Endometrium (tissue), 2 donors: Measurements from ENCODE around the gene ADAMTS20.
A peak's percentile ranks its signal among the peaks of the same experiment; 100 is the strongest.
"Not testable (repeated sequence)": the region's sequence is repeated elsewhere in the genome, so short reads cannot be mapped to it uniquely, and the experiment has no call there.

Source experiments
- FAIRE-seq: peaks from 2 replicates; lab custom pipeline; 2012; peaks lifted over from hg19 to GRCh38; lab: Jason Lieb, UNC
- donor health status: control.
- donor health status: control.

ADAMTS20 gene

GRCh38 chr12:43361031-43361710 is 190.8 kb downstream of the ADAMTS20 start:
- FAIRE-seq, result no peak

GRCh38 chr12:43360001-43360400 is 192.0 kb downstream of the ADAMTS20 start:
- FAIRE-seq, result not testable (repeated sequence)

GRCh38 chr12:43357141-43357540 is 194.9 kb downstream of the ADAMTS20 start:
- FAIRE-seq, result no peak

GRCh38 chr12:43352001-43352400 is 200.0 kb downstream of the ADAMTS20 start:
- FAIRE-seq, result no peak

- peak; percentile 46 for FAIRE-seq
Measured at GRCh38 chr12:43349863-43350262, 202.1 kb downstream of the ADAMTS20 start.

- FAIRE-seq, result no peak
Measured at GRCh38 chr12:43348221-43348620, 203.8 kb downstream of the ADAMTS20 start.

GRCh38 chr12:43347026-43347425 is 205.0 kb downstream of the ADAMTS20 start:
- FAIRE-seq, result no peak

- FAIRE-seq, result no peak
Measured at GRCh38 chr12:43345023-43345422, 207.0 kb downstream of the ADAMTS20 start.

- FAIRE-seq, result not testable (repeated sequence)
Measured at GRCh38 chr12:43341785-43342313, 210.2 kb downstream of the ADAMTS20 start.

GRCh38 chr12:43338848-43339526 is 213.0 kb downstream of the ADAMTS20 start:
- FAIRE-seq, result peak; percentile 93

GRCh38 chr12:43337571-43338444 is 214.2 kb downstream of the ADAMTS20 start:
- no peak for FAIRE-seq

- FAIRE-seq, result peak; percentile 96
Measured at GRCh38 chr12:43336962-43337555, 214.9 kb downstream of the ADAMTS20 start.

- no peak for FAIRE-seq
Measured at GRCh38 chr12:43333644-43334043, 218.4 kb downstream of the ADAMTS20 start.

GRCh38 chr12:43332977-43333640 is 218.9 kb downstream of the ADAMTS20 start:
- peak; percentile 96 for FAIRE-seq

- FAIRE-seq, result no peak
Measured at GRCh38 chr12:43331935-43332334, 220.1 kb downstream of the ADAMTS20 start.

GRCh38 chr12:43329375-43329774 is 222.6 kb downstream of the ADAMTS20 start:
- FAIRE-seq, result no peak

GRCh38 chr12:43325786-43326185 is 226.2 kb downstream of the ADAMTS20 start:
- FAIRE-seq, result no peak

GRCh38 chr12:43320281-43320680 is 231.7 kb downstream of the ADAMTS20 start:
- no peak for FAIRE-seq

GRCh38 chr12:43318021-43318420 is 234.0 kb downstream of the ADAMTS20 start:
- FAIRE-seq, result no peak

GRCh38 chr12:43317156-43317555 is 234.8 kb downstream of the ADAMTS20 start:
- peak; percentile 90 for FAIRE-seq

- no peak for FAIRE-seq
Measured at GRCh38 chr12:43316520-43316919, 235.5 kb downstream of the ADAMTS20 start.

- FAIRE-seq, result no peak
Measured at GRCh38 chr12:43315961-43316360, 236.0 kb downstream of the ADAMTS20 start.
